ENCODE measurements around the gene PGA4.

- no peak for TF ChIP-seq POLR2A (IDR thresholded peaks at IDR 0.05)
- no peak for TF ChIP-seq CTCF (IDR thresholded peaks at IDR 0.05)
- no peak for TF ChIP-seq EP300 (IDR thresholded peaks at IDR 0.05)
Observed at GRCh38 chr11:61195719-61196118, 26.4 kb upstream of the PGA4 start.

Measured in tibial nerve (tissue), 4 donors.